C1 segment of cervical spinal cord (tissue), 14 donors: Measurements from ENCODE around the gene ITM2A.

Experiments used
- DNase-seq, 14 donors: peaks; one replicate each; lab custom pipeline; 2025; lab: John Stamatoyannopoulos, UW

ITM2A gene

DNA sequence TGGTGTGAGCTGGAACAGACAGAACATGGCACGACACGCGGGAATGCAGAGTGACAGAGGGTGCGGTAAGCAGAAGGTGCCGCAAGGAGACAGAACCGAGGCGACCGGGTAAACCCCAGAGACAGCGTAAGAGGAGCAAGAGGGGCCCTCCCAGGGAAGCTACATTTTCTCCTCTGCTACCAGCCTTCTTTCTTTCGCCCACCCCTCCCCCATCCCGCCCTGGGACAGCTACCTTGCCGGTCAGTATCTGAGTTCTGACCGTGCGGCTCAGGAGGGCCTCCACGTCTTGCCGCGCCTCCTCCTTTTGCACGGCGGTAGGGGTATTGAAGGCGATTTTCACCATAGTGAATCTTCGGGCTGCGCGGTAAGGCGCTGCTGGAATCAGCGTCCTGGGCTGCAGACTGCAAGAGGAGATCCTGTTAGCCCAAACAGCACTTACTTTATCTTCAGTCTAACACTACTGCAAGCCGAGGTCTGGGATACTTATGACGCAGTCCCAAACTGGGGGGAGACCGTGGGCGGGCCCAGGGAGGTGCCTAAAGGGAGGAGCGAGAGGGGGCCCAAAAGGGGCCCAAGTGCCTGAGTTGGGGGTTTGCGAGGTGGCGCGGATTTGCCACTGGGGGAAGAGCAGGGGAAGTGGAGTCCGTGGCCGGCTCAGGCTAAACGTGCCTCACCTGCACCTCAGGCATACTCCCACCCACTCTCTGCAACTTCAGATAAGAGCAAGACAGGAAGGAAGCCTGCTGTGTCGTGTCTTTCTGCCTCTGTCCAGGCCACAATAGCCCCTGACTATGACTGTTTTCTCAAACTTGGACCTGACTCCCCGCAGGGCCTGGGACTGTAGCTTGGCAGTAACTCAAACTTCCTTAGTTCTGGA lies at the start of gene ITM2A:
ITM2A (minus strand) TSS at position 462 of the 877 bp plus-strand sequence; CDS start at position 343, 119 bp downstream.
- peak in 2 of 14 donors; percentile 8 to 16 for DNase-seq

DNA sequence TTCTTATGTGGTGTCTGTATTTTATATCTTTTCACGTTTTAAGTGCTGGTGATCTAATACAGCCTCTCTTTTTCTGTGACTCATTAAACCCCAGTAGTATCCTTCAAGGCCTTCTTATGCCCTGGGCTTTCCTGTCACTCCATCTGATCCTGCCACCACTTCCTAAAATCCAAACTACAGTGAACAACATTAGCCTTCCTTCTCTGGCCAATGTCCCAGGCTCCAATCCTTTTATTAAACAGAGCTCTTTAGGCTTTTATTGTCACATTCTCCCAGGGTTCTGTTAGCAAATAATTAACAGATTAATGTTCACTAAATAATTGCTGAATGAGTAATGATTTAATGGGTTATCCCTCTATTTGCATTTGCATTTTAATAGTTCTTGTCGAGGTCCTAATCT lies 47.9 kb upstream of the ITM2A start:
- no peak for DNase-seq

DNA sequence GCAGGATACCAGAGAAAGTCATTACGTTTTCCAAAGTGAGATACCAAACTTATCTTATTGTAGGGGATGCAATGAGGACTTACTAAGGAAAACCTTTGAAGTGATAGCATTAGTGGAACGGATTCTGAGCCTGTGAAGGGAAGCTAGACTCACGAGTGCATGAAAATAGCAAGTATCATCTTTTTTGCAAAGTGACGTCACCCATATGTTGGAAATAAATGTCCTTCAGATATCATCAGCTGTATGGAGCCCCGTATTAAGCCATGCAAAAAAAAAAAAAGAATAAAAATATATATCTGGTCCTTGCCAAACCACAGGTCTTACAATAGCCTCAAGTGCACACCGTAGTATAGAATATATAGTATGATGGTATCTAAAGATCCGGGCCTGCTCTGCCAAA lies 46.8 kb upstream of the ITM2A start:
- no peak for DNase-seq

DNA sequence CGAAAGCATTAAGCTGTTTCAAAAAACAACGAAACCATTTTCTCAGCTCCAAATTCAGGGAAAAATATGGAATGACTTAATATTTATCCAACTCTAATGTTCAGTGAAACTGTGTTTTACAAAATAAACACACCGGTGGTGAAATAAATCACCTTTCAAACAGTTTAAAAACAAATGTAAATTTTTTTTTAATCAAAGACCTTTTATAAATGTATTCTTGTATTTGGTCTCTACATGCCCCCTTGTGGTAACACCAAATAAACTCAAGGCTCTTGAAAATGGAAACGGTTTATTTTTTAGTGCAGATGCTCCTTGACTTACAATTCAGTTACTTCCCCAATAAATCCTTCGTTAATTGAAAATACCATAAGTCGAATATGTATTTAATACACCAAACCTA lies 45.8 kb upstream of the ITM2A start:
- no peak for DNase-seq

DNA sequence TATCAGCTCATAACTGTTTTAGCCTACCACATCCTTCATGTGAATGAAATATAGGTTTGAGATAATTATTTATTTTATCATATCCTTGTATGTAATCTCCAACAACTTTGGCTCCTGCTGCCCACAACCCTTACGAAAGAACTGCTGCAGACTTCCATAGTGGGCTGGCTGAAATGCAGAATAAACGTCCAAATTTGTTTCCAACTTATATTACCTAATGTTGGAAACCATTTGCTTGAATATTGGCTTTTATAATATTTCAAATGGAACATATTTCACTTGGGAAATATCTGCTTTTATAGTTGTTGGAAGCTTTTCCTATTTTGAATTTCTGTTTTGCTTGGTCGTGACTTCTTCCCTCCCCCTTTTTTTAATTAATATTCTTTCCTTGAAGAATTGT lies 45.0 kb upstream of the ITM2A start:
- DNase-seq = no peak

DNA sequence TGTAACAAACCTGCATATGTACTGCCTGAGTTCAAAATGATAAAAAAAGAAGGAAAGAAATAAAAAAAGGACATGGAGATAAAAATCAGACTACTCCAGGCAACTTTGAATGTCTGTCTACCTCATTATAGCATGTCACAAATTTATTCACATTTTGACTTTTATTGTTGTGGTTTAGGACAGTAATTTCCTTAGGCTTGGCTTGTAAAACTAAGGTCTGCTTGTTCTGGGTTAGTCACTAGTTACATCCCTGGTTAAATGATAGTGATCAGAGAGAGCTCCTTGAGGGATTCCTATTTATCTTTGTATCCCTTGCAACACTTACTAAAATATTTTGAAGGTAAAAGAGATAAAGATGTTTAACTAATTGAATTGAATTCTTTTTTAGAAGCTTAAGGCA lies 42.5 kb upstream of the ITM2A start:
- DNase-seq = no peak

DNA sequence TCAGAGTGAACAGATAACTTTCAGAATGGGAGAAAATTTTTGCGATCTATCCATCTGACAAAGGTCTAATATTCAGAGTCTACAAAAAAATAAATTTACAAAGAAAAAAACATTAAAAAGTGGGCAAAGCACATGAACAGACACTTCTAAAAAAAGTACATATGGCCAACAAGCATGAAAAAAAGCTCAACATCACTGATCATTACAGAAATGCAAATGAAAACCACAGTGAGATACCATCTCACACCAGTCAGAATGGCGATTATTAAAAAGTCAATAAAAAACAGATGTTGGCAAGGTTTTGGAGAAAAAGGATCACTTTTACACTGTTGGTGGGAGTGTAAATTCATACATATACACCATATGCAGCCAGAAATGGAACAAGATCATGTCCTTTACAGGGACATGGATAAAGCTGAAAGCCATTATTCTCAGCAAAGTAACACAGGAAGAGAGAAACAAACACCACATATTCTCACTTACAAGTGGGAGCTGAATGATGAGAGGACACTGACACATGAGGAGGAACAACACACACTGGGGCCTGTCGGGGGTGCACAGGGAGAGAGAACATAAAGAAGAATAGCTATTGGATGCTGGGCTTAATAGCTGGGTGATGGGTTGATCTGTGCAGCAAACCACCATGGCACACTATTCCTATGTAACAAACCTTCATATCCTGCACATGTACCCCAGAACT lies 41.6 kb upstream of the ITM2A start:
- no peak for DNase-seq

DNA sequence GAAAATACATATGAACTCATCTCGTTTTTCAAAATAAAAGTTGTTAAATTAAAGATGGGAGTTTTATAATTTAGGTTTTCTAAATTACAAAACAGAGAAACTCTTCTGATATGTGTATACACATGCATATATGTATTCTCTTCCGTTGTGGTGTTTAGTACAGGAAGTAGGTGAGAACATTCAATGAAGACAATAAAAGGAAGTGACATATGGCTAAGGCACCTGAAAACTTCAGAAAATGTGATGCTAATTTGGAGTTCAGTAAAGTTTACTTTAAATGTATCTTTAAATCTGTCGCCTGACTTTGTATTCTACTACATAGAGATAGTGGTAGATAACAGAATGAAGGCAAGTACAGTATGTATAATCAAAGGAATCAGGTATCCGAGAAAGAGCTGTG lies 33.5 kb upstream of the ITM2A start:
- no peak for DNase-seq

DNA sequence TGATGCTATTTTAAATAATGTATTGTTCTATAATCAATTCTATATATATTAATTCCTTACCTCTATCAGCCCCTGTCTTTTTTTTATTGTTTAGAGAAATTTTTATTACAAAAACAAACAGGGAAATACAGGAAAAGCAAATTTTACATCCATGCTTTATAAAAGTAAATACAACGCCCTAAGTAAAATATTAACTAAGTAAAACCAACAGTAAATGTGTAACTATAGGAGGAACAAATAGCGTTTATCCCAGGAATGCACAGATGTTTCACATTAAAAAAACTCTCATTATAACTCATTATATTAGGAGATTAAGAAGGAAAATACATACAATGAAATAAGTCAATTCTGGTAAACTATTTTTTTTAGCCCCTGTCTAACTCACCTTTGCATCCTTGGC lies 8.2 kb upstream of the ITM2A start:
- DNase-seq = no peak

DNA sequence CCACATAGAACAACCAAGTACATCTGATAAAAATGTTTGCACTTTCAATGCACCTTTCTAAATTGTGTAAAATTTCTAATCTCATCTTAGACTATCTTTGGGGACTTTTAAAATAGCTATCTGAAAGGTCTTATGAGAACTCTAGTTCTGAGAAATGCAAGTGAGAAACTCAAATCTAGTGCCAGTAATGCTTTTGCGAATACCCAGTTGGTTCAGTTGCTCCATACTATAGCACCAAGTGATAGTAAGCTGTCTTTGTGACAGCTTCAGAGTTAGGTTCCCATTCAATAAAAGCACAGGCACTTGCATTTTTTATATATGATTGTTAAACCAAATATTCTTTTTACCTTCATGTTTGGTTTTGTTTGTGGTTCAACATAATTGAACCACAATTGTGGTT lies 4.5 kb upstream of the ITM2A start:
- no peak for DNase-seq

DNA sequence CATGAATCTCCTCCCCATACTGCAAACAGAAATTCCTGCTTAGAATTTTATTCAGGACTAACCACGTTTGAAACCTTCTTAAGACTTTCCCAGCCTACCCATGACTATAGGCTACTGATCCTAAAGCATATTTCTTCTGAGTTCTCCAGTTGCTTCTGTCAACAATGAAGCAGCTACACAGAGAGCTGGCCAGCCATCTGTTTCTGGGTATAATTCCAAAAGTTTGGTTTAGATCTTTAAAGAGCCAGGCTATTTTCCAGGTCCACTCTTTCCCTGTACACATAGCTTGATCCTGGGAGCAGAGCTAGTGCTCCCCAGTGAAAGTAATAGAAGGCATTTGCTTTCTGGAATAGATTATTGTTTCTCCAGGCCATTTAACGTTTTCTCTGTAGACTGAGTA lies 4.0 kb upstream of the ITM2A start:
- DNase-seq = no peak

DNA sequence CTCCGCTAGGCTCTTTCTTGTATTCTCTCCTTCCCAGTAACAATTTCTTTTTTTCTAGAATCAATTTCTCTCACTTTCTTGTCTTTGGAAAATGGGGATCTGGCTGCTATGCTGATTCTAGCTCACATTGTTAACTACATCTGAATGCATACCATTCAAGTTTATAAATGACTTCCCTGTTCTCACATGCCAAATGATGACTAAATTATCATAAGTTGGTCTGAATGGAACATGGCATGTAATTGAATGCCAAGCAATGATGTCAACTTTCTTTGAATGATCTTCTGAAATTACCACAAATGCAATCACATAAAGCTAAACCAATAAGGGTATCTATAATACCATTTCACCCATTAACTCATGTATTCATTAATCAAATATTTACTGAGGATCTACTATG lies 2.7 kb upstream of the ITM2A start:
- no peak for DNase-seq

DNA sequence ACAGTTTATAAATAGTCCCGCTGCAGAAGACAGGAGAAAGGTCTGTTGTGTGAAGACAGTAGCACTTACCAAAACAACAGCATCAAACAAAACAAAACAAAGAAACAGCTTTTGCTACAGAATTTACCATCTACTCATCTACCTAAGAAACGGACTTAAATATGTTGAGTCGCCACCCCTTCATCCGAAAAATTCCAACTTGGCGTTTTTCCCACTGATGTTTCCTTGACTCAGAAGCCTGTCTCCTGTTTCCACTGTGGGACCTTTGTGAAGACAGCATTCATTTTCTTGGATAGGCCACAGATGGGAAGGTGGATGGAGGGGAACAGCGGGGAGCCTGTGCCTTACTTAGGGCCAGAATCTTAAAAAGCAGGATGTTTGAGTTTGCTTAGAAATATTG lies 1.3 kb upstream of the ITM2A start:
- no peak for DNase-seq

DNA sequence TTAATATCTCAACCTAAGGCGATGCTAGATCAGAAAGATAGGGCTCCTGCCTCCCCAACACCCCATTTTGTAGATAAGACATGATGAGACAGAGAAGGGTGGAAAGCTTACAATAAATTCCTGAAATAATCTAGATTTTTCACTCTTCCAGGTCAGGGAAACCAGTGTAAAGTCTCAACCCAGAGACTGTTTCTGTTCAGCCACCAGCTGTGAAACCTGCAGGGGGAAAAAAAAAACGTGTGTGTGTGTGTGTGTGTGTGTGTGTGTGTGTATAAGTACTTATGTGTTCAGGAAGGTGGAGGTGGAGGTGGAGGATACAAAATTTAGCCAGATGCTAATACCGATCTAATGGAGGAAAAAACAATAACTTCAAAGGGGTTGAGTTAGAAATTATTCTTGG lies 773 bp upstream of the ITM2A start:
- no peak for DNase-seq

DNA sequence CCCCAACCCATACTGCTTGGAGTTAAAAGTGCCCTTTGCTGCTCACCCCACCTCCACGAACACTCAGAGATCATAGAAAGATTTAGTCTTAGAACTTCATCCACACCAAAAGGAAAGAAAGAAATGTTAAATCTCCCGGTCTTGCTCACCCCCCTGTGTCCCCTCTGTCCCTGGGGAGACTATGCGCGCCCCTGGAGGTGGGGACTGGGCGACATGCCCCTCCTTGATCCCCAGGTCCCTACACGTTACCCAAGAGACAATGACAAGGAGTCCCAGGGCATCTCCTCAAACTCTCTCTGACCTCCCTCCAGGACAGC lies 620 bp downstream of the ITM2A start:
- DNase-seq = no peak

DNA sequence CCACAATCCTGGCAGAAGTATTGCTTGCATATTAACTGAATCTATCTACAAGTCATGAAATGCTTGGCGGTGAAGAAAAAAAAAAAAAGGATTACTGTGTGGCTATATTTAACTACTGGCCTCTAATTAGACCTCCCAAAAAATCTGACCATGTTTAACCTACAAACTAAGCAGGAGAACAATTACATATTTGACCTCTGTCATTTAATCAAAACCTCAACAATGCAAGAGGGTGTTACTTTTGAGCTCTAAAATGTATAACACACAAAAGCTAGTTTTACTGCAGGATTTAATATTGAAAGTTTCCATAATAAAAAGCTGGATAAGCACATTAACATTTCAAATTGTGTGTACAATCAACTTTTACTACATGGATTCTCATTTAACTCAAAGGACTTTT lies 1.5 kb downstream of the ITM2A start:
- DNase-seq = no peak

DNA sequence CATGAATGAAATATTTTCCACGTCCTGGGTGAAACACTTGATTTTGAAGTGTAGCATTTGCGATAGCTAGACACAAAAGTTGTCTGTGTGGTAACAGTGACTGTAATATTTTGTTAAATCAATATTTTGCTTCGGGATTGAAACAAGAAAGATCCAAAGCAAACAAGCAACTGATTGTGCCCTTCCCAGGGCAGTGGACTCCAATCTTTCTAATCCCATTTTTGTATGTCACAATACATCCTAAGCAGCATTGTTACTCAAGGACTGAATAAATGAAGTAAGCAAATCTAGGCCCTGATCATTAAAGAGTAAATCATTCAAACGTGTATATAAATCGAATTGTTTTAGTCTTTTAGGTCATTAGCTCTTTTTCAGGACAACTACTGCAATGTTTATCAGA lies 2.8 kb downstream of the ITM2A start:
- no peak for DNase-seq

DNA sequence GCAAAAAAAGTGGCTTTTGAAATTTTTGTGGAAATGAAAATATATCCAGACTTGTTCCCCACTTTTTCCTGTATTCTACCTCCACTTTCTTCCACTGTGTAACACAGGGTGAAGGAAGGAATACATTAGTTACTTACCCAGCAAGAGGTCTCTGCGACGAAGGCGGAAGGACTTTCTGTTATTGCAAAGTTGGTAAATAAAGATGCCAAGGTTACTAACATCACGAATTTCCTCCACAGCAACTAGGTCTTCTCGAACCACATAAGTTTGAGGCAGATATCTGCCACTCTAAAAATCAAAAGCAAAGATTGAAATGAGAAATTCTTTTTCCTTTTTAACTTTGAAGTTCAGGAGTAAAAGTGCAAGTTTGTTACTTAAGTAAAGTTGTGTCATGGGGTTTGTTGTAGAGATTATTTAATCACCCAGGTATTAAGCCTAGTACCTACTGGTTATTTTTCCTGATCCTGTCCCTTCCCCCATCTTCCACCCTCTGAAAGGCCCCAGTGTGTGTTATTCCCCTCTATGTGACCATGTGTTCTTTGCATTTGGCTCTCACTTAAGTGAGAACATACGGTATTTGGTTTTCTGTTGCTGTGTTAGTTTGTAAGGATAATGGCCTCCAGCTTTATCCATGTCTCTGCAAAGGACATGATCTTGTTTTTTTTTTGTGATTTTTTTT lies 5.8 kb downstream of the ITM2A start:
- no peak for DNase-seq

DNA sequence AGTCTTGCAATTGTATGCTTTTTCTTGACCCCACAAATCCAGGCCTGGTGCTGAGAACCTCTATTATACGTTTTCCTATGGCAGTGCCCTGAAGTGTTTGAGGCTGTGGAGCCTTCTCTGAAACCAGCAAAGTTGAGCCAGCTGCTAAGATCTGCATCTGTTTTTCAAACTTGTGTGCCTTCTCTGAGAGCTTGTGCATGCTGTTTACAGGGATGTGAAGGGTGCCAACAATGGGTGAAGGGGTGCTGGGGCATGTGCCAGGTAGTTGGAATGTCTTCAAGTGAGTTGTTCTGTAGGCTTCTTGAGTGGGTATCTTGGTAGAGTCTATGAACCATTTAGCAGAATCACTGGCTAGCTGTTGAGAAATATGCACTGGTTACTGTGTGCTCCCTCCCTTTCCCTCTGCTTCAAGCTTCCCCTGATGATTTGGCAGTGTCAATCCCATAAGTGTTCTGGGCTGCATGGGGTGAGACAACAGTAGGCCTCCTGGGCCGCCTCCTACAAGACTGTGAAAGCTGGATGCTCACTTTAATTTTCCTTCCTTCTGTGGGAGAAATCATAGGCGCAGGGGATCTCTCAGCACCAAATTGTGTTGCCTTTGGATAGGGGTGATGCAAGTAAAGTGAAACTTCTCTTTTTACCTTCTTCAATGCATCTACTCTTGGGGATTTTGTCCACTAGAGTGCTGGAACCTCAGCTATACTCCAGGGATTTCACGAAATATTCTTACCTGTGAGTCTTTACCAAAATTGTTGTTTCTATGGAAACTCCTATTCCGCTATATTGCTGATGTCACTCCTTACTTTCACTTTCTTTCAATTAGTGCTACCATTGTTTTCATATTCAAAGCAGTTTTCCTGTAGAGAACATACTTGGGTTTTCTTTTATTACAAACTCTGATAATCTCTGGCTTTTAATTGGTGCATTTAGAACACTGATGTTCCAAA lies 30.0 kb downstream of the ITM2A start:
- DNase-seq = no peak

DNA sequence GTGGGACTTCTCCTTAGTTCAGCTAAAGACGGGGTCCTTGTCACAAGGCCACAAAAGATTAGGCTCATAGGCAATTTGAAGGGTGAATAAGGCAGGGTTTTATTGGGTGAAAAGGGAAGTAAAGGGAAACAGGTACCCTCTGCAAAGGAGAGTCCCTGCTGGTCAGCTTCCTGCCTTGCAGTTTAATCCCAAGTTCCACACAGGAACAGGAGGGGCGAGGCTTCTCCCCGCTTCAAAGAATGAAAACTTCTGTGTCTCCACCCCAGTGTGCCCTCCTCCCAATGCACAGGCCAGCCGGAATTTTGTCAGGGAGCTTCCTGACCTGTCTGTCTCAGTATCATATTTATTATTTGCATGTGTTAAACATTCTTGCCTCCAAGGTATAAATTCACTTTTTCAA lies 37.1 kb downstream of the ITM2A start:
- DNase-seq = no peak

DNA sequence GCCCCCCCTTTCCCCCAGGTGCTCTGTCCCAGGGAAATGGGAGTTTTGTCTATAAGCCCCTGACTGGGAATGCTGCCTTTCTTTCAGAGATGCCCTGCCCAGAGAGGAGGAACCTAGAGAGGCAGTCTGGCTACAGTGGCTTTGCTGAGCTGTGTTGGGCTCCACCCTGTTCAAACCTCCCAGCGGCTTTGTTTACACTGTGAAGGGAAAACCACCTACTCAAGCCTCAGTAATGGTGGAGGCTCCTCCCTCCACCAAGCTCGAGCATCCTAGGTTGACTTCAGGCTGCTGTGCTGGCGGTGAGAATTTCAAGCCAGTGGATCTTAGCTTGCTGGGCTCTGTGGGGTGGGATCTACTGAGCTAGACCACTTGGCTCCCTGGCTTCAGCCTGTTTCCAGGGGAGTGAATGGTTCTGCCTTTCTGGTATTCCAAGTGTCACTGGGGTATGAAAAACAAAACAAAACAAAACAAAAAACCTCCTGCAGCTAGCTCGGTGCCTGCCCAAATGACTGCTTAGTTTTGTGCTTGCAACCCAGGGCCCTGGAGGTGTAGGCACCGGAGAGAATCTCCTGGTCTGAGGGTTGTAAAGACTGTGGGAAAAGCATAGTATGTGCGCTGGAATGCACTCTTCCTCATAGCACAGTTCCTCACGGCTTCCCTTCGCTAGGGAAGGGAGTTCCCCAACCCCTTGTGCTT lies 41.7 kb downstream of the ITM2A start:
- DNase-seq = no peak
